ENCODE results near the gene TMEM132D.
"Not testable (repeated sequence)": the region's sequence is repeated elsewhere in the genome, so short reads cannot be mapped to it uniquely, and the experiment has no call there.

The TMEM132D gene

DNA sequence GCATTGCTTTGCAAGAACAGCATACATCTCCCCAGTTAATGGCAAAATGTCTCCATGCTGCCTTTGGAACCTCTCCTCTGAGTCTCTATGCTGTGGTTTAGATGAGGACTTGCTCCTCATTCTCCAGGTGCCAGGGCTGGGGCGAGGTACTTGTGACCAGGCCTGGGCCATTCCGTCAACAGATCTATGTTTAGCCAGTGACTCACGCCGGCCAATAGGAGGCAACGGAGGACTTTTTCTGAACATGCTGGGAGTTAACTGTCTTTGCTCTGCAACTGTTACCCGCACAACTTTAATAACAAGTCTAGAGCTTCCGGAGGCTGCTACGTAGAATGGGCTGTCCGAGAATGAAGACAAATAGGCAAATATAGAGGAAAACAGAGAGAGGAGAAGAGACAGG, 836.3 kb downstream of the TMEM132D start:
- no peak for DNase-seq (ENCODE audit: low spot score)

DNA sequence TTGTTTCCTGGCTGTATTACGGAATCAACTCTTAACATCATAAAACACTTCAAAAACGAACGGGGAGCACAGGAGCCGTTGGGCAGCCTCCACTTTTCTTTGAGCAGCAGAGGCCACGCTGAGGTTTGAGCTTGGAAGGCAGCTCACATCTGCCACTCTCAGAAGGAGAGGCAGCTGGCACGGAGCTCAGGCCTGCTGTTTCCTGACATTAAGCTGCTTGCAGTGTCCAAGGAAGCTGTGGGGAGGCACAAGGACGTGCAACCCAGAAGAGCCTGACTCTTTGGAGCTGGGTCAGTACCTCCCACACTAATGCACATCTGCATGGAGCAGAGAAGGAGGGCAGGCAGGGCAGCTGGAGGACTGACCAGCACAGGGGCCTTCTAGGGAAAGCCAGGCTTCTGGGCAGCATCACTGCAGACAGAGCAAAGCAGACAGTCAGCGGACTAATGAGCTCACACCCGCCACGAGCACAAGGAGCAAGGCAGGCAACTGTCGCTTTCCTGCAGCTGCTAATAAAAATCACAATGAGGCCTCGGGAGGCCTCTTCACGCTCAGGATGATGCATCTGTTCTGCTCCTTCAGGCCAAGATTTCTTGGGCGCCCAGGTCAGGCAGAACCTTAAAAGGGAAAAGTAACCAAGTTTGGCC, 839.5 kb downstream of the TMEM132D start:
- no peak for DNase-seq (ENCODE audit: low spot score)

DNA sequence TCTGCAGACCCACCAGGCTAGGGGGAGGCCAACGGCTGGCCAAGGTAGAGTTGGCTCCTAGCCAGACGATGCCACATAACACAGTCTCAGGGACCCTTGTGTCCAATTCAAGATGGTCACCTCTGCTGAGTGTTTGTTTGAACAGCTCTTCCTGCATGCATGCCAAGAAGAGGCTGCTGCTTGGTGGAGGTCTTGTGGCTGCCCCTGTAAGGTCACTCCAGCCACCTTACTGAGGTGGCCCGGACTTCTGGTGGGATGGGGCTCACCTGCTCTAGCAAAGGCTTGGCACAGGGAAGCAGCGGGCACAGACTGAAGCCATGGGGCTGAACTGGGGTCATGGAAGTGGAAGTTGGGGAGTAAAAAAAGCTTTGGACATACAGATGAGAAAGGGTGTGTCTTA, 840.2 kb downstream of the TMEM132D start:
- no peak for DNase-seq (ENCODE audit: low spot score)

GRCh38 chr12:129053232-129053631, 850.6 kb downstream of the TMEM132D start:
- DNase-seq (ENCODE audit: low spot score), result no peak

- no peak for DNase-seq (ENCODE audit: low spot score)
Observed at GRCh38 chr12:129052373-129052772, 851.5 kb downstream of the TMEM132D start.

GRCh38 chr12:129049917-129050316, 853.9 kb downstream of the TMEM132D start:
- no peak for DNase-seq (ENCODE audit: low spot score)

DNA sequence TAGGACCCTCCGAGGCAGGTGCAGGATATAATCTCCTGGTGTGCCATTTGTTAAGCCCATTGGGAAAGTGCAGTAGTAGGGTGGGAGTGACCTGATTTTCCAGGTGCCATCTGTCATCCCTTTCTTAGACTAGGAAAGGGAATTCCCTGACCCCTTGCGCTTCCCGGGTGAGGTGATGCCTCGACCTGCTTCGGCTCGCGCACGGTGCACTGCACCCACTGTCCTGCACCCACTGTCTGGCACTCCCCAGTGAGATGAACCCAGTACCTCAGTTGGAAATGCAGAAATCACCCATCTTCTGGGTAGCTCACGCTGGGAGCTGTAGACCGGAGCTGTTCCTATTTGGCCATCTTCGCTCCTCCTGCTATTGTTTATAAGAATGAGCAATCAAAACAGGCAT, 860.5 kb downstream of the TMEM132D start:
- DNase-seq (ENCODE audit: low spot score), result not testable (repeated sequence)

DNA sequence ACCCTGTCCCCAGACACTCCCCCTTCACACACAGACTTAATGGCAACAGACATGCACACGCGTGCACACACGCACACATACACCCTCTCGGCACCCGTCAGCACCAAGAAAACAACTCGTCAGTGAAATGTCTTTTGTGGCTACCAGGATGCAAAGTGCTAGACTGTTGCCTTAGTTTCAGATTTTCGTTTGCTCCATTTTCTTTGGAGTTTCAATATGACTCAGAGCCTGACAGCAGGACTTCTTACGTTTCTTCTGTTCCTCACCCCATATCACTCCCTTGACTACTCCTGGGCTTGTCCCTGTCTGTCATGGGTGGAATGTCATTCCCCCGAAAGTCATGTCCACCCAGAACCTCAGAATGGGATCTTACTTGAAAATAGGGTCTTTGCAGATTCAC, 867.7 kb downstream of the TMEM132D start:
- DNase-seq (ENCODE audit: low spot score), result no peak

DNA sequence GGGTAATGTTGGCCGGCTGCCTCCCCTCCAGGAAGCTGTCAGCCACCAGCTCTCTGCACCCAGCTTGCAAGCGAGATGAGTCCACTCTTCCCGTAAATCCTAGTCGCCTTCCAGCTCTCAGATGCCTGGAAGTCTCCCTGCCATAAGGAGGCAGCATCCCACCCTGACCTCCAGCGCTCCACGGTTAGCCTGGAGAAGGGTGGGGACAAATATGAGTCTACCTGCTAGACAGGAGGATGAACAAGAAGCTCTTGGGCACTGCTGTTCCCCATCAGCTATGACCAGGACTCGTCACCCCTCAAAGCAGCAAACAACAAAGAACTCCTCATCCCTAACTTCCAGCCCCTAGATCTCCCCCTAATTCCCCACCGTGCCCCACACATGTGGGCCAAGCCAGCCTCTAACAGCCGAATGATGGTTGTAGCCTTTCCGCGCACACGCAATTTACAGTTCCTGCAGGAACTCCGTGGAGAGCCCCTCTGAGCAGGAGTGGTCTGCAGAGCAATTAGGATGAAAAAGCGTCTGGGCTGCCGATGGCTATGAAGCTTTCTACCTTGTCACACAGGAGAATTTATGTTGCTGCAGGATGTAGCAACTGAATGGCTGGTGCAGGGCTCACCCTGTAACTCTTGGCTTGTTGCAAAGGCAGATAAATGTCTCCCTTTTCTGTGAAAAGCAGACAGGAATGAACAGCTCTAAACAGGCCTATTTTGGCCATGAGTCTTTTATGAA, 869.1 kb downstream of the TMEM132D start:
- DNase-seq (ENCODE audit: low spot score), result no peak

GRCh38 chr12:129028844-129029243, 875.0 kb downstream of the TMEM132D start:
- no peak for DNase-seq (ENCODE audit: low spot score)

DNA sequence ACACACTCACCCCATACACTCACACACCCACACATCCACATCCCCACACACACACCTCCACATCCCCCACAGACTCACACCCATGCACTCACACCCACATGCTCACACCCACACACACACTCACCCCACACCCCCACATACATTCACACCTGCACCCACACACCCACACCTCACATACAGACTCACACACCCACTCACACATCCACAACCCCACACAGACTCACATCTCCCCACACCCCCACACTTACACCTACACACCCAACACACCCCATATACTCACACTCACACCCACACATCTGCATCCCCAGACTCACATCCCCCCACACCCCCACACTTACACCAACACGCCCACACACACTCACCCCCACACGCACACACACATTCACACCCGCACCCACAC, 878.8 kb downstream of the TMEM132D start:
- DNase-seq (ENCODE audit: low spot score), result no peak
